Midbrain (tissue), 1 donor: Measurements from ENCODE around the gene COL18A1.

ENCODE experiments used
- DNase-seq: peaks from one replicate; lab custom pipeline; 2025; lab: John Stamatoyannopoulos, UW

COL18A1 gene

GRCh38 chr21:45401916-45402900, 2.8 kb upstream of the COL18A1 start:
- no peak for DNase-seq

- no peak for DNase-seq
Measured at GRCh38 chr21:45403133-45403824, 1.7 kb upstream of the COL18A1 start.

GRCh38 chr21:45403825-45404729, 888 bp upstream of the COL18A1 start:
- no peak for DNase-seq

- no peak for DNase-seq
Measured at GRCh38 chr21:45405271-45405818, 380 bp downstream of the COL18A1 start.

GRCh38 chr21:45405819-45406762, 1.1 kb downstream of the COL18A1 start:
- DNase-seq, result no peak

- DNase-seq, result no peak
Measured at GRCh38 chr21:45406801-45407628, 2.0 kb downstream of the COL18A1 start.

GRCh38 chr21:45407629-45408247, 2.8 kb downstream of the COL18A1 start:
- DNase-seq, result no peak

GRCh38 chr21:45408271-45408791, 3.4 kb downstream of the COL18A1 start:
- DNase-seq, result no peak

DNA sequence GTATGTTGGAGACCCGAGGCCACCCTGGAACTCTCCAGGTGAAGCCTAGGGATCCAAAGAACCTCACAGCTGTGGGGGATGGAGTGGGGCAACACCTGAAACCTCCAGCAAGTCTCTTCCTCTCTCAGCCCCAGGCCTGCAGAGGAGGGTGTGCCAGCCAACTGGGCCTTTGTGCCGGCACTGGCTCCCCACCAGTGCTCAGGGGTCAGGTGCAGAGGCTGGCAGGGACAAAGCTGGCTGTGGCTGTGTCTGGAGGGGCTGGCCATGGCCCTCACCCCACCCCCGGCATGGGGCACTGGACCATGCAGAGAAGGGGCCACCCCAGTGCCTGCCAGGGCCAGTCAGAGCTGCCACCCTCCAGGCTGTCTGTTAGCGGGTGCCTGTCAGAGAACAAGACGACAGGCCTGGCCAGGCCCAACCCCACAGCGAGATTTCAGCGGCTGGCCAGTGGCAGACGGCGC, 3.9 kb downstream of the COL18A1 start:
- no peak for DNase-seq

DNA sequence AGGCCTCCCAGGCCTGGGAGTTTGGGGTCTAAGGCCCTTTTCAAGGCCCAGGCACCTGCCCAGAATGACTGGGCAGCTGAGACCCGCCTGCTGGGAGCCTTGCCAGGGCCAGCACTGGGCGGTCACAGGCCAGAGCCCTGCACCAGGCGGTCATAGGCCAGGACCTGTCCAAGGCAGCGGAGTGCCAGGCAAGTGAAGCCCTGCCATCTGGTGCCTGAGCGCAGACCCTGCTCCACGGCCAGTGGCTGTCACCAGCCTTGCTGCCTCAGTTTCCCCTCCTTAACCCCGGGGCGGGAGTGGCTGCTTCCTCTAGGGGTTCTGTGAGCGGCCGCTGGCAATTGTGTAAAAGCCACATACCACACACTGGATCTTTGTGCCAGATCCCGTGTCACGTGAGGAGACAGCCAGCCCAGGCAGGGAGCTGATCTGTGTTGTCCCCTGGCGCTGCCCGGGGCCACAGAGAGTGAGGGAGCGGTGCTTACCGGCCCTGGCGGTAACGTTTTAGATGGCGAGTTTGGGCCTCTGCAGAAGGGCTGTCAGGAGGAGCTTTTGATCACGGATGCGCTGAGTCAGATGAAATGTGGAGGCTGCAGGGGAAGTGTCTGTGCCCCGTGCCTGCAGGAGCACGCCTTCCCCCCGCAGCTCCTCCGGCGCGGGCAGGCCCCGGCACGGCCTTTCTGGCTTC, 4.6 kb downstream of the COL18A1 start:
- peak; percentile 15 for DNase-seq

DNA sequence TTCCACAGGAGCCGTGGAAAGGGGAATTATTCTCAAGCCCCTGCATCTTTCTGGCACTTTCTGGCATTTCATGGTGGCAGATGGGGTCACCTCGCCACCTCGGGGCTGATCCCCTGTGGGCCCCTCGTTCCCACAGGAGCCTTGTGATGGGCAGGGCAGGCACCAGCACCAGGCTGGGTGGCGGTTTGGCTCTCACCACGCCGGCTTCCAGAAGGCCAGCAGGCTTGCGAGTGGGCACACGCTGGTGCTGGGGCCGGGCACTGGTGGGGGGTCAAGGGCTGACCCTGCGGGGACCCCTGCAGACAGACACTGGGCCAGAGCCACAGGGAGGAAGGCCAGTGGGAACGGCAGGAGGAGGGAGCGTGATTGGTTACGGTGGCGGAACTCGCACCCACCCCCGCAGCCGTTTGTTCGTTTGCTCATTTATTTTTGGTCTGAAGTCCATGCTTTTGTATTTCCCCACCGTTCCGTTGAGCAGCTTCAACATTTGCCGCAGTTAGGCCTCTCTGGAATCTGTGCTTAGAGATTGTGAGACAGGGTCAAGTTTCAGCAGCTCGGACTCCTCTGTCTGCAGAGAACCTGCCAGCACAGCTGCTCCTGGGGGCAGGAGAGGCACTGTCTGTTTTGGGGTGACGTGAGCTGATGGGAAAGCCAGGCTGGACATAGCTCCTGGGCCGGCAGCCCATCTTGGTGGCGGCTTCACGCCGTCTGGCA, 5.3 kb downstream of the COL18A1 start:
- no peak for DNase-seq

DNA sequence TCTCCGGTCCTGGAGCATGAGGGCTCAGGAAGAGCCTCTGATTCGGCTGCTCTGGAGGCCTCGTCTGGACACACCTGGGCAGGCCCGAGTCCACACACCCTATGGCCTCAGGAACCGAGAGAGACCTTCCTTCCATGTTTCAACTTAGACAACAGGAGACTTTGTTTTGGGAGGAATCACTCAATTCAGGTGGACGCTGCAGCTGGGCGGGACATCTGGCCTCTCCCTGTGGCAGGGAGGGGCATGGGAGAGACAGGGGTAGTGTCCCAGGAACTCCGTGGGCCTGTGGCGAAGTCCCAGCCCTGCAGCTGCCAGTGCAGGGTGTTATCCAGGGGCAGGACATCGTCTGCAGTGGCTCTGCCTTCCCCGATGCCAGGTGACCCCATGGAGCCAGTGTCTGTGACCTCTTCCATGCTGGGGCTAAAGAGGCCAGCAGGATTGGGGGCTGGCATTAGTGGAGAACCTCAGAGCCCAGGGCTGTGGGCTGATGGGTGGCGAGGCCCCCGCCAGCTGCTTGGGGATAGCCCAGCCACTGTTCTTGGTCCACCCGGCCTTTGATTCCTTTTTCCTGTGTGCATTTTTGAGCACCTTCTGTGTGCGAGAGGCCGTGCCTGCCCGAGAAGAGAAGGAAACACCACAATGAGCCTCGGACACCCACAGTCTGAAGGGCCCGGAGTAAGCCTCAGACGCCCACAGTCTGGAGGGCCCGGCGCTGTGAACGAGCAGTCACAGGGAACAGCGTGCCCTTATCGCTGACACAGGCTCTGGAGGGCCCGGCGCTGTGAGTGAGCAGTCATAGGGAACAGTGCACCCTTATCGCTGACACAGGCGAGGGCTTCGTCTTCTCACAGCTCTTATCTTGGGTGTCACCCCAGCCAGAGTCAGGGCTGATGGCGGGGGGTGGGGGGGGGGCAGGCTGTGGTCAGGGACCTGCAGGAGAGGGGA, 6.2 kb downstream of the COL18A1 start:
- no peak for DNase-seq

DNA sequence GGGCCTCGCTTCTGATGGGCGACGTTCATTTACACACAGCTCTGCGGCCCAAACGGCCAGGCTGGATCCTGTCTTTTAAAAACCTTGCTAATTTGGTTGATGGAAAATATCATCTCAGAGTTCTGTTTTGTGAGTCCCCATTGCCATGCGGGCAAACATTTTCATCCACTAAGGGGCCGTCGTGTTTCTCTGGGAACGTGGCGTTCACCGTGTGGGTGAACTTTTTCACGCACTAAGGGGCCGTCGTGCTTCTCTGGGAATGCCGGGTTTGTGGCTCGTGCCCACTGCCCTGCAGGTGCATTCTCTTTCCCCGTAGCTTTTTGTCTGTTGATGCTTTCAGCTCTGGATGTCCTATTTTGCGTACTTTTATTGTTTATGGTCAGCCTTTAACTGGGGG, 6.8 kb downstream of the COL18A1 start:
- DNase-seq, result no peak

DNA sequence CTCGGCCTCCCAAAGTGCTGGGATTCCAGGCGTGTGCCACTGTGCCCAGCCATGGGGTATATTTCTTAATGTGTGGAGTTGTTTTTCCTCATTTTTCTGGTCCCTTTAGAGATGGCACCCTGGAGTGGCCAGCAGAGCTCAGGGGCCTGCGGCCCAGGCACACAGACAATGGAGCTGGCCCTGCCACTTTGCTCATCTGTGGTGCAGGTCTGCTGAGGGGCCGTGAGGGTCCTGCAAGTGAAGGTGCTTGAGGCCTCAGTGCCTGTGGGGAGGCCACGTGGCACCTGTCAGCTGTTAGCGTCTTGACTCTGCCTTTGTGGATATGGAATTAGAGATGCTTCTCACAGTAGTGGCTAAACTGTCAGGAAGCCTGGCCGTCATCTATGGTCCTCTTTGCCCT, 7.5 kb downstream of the COL18A1 start:
- no peak for DNase-seq

- no peak for DNase-seq
Measured at GRCh38 chr21:45412909-45413611, 8.1 kb downstream of the COL18A1 start.

DNA sequence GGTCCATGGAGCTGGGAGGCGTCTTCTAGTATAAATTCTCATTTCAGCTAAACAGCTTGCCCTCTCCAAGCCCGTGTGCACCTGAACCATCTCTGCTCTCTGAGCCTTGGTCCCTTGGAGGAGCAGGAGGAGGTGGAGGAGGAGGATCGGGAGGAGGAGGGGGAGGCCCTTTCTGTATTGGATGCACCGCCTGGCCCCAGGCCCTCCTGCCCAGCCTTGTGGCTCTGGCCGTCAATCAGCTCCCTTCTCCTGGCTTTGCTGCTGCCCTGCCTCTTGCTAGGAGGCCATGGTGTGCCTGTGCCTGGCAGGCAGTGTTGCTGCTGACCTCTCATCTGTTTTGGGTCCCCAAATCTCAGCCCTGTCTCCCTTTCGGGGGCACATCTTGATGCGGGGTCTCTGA, 9.0 kb downstream of the COL18A1 start:
- no peak for DNase-seq
